OCI-LY3 (cell line): ENCODE data around the gene AK4.

Experiments used
- CTCF ChIP-seq: fragments of 200-600, 300-600 bp; sonication (generic); IDR thresholded peaks from 2 replicates; pipeline ENCODE4 v1.5.1; 2014; ENCODE audit warnings: antibody characterized with exemption, low read length, low read depth
- EZH2phosphoT487 ChIP-seq: fragments of 200-600 bp; shearing (Covaris generic); IDR thresholded peaks from 2 replicates; pipeline ENCODE4 v1.6.1; 2018; ENCODE audit warnings: antibody characterized with exemption, mixed run types, low read depth

- TF ChIP-seq CTCF: no peak
- no peak for TF ChIP-seq EZH2phosphoT487
These were observed 39.9 kb upstream of the AK4 start for GRCh38 chr1:65108025-65108642.
